Chondrocyte (in vitro differentiated cells): Measurements from ENCODE around the gene GTF2IRD2. TPM values are rescaled to one million over a fixed set of nuclear protein-coding genes. Genes with fewer than 3 reads are reported as not detected.
"Not testable (repeated sequence)": the region's sequence is repeated elsewhere in the genome, so short reads cannot be mapped to it uniquely, and the experiment has no call there.

ENCODE experiments used
- DNase-seq: peaks from one replicate; pipeline ENCODE4 v3.0.0; 2021; ENCODE audit warnings: mixed read lengths, low spot score
- H3K27ac Mint-ChIP-seq: one replicate; pipeline ENCODE4 v1.8.0; 2021; ENCODE audit warnings: mild to moderate bottlenecking, moderate library complexity, mixed read lengths; ENCODE audit not compliant: unreplicated experiment
- H3K27me3 Mint-ChIP-seq: 2 replicates; pipeline ENCODE4 v1.8.0; 2021; ENCODE audit warnings: low read depth, mixed read lengths
- H3K36me3 Mint-ChIP-seq: 2 replicates; pipeline ENCODE4 v1.8.0; 2021; ENCODE audit warnings: low read depth, mixed read lengths
- H3K4me1 Mint-ChIP-seq: 2 replicates; pipeline ENCODE4 v1.8.0; 2021; ENCODE audit warnings: low read depth, mild to moderate bottlenecking, mixed read lengths
- H3K4me3 Mint-ChIP-seq: one replicate; pipeline ENCODE4 v1.8.0; 2021; ENCODE audit warnings: mild to moderate bottlenecking, moderate library complexity, mixed read lengths; ENCODE audit not compliant: unreplicated experiment
- H3K9me3 Mint-ChIP-seq: 2 replicates; pipeline ENCODE4 v1.8.0; 2021; ENCODE audit warnings: low read depth, mixed read lengths
- total RNA-seq: library from RNA; stranded (reverse); gene quantifications from 3 replicates; pipeline ENCODE4 v1.2.1, GENCODE V29; 2021

The GTF2IRD2 gene
- total RNA-seq, 1 donor from 2014 or later: 16.2 TPM

- H3K27me3 Mint-ChIP-seq, H3K9me3 Mint-ChIP-seq, H3K4me1 Mint-ChIP-seq, H3K27ac Mint-ChIP-seq, DNase-seq, H3K36me3 Mint-ChIP-seq, H3K4me3 Mint-ChIP-seq: not testable (repeated sequence)
Observed at GRCh38 chr7:74775111-74775510, 76.3 kb downstream of the GTF2IRD2 start.

- not testable (repeated sequence) for H3K4me3 Mint-ChIP-seq, H3K27ac Mint-ChIP-seq, H3K27me3 Mint-ChIP-seq, H3K9me3 Mint-ChIP-seq, H3K4me1 Mint-ChIP-seq, DNase-seq, H3K36me3 Mint-ChIP-seq
Observed at GRCh38 chr7:74773760-74774750, 77.3 kb downstream of the GTF2IRD2 start, which contains the start of gene NCF1. NCF1 (plus strand) TSS chr7:74774011; CDS start chr7:74774032, 21 bp downstream.

- DNase-seq, H3K27me3 Mint-ChIP-seq, H3K36me3 Mint-ChIP-seq, H3K9me3 Mint-ChIP-seq, H3K4me3 Mint-ChIP-seq, H3K27ac Mint-ChIP-seq, H3K4me1 Mint-ChIP-seq: not testable (repeated sequence)
Observed at GRCh38 chr7:74772093-74772492, 79.3 kb downstream of the GTF2IRD2 start.

GRCh38 chr7:74770062-74770461, 81.3 kb downstream of the GTF2IRD2 start:
- H3K4me1 Mint-ChIP-seq, H3K27ac Mint-ChIP-seq, H3K27me3 Mint-ChIP-seq, H3K9me3 Mint-ChIP-seq, DNase-seq, H3K36me3 Mint-ChIP-seq, H3K4me3 Mint-ChIP-seq: not testable (repeated sequence)

GRCh38 chr7:74766991-74767390, 84.4 kb downstream of the GTF2IRD2 start:
- H3K4me1 Mint-ChIP-seq, DNase-seq, H3K36me3 Mint-ChIP-seq, H3K4me3 Mint-ChIP-seq, H3K27me3 Mint-ChIP-seq, H3K9me3 Mint-ChIP-seq, H3K27ac Mint-ChIP-seq: not testable (repeated sequence)

GRCh38 chr7:74766509-74766908, 84.9 kb downstream of the GTF2IRD2 start:
- not testable (repeated sequence) for H3K4me3 Mint-ChIP-seq, H3K4me1 Mint-ChIP-seq, H3K36me3 Mint-ChIP-seq, H3K27me3 Mint-ChIP-seq, H3K9me3 Mint-ChIP-seq, H3K27ac Mint-ChIP-seq, DNase-seq

- H3K9me3 Mint-ChIP-seq, DNase-seq, H3K4me1 Mint-ChIP-seq, H3K4me3 Mint-ChIP-seq, H3K27ac Mint-ChIP-seq, H3K27me3 Mint-ChIP-seq, H3K36me3 Mint-ChIP-seq: not testable (repeated sequence)
Observed at GRCh38 chr7:74765205-74765918, 86.0 kb downstream of the GTF2IRD2 start.

GRCh38 chr7:74758982-74759381, 92.4 kb downstream of the GTF2IRD2 start:
- H3K36me3 Mint-ChIP-seq, H3K4me3 Mint-ChIP-seq, H3K27ac Mint-ChIP-seq, DNase-seq, H3K4me1 Mint-ChIP-seq, H3K27me3 Mint-ChIP-seq, H3K9me3 Mint-ChIP-seq: not testable (repeated sequence)

GRCh38 chr7:74758268-74758667, 93.1 kb downstream of the GTF2IRD2 start:
- not testable (repeated sequence) for DNase-seq, H3K27me3 Mint-ChIP-seq, H3K4me3 Mint-ChIP-seq, H3K4me1 Mint-ChIP-seq, H3K9me3 Mint-ChIP-seq, H3K36me3 Mint-ChIP-seq, H3K27ac Mint-ChIP-seq

GRCh38 chr7:74756673-74757072, 94.7 kb downstream of the GTF2IRD2 start:
- H3K36me3 Mint-ChIP-seq, H3K4me1 Mint-ChIP-seq, H3K4me3 Mint-ChIP-seq, DNase-seq, H3K27me3 Mint-ChIP-seq, H3K9me3 Mint-ChIP-seq, H3K27ac Mint-ChIP-seq: not testable (repeated sequence)

- not testable (repeated sequence) for H3K4me3 Mint-ChIP-seq
Observed at GRCh38 chr7:74753921-74754482, 97.4 kb downstream of the GTF2IRD2 start.

More at GRCh38 chr7:74753921-74754482, 97.4 kb downstream of the GTF2IRD2 start:
- not testable (repeated sequence) for H3K27ac Mint-ChIP-seq, DNase-seq, H3K4me1 Mint-ChIP-seq, H3K36me3 Mint-ChIP-seq, H3K27me3 Mint-ChIP-seq, H3K9me3 Mint-ChIP-seq
